Inferior parietal cortex (tissue), 1 donor: ENCODE results near the gene BAIAP3.

Experiments used
- DNase-seq: peaks from one replicate; pipeline ENCODE4 v3.0.0-alpha.2; 2016; ENCODE audit errors: extremely low spot score

Gene BAIAP3

GRCh38 chr16:1300664-1301476, 32.6 kb upstream of the BAIAP3 start:
- DNase-seq = no peak

GRCh38 chr16:1301562-1301961, 31.9 kb upstream of the BAIAP3 start:
- DNase-seq = no peak

GRCh38 chr16:1305823-1306222, 27.6 kb upstream of the BAIAP3 start:
- DNase-seq = no peak

- no peak for DNase-seq
These were observed 27.1 kb upstream of the BAIAP3 start for GRCh38 chr16:1306334-1306733.

- no peak for DNase-seq
These were observed 25.1 kb upstream of the BAIAP3 start for GRCh38 chr16:1308036-1308976.

- DNase-seq = peak; percentile 99
These were observed 24.2 kb upstream of the BAIAP3 start, which contains the start of gene UBE2I for GRCh38 chr16:1308977-1309885. TSS of gene UBE2I (plus strand) at chr16:1309636. CDS start at chr16:1314031, 4,395 bp downstream.

- no peak for DNase-seq
These were observed 23.3 kb upstream of the BAIAP3 start for GRCh38 chr16:1309888-1310831.

GRCh38 chr16:1310832-1311200, 22.6 kb upstream of the BAIAP3 start:
- DNase-seq = no peak

GRCh38 chr16:1311212-1311737, 22.2 kb upstream of the BAIAP3 start:
- DNase-seq = no peak

- no peak for DNase-seq
These were observed 21.5 kb upstream of the BAIAP3 start for GRCh38 chr16:1311738-1312466.

GRCh38 chr16:1312467-1312816, 21.0 kb upstream of the BAIAP3 start:
- no peak for DNase-seq

- DNase-seq = no peak
These were observed 20.5 kb upstream of the BAIAP3 start for GRCh38 chr16:1312903-1313302.

GRCh38 chr16:1313721-1314369, 19.6 kb upstream of the BAIAP3 start:
- DNase-seq = no peak

- DNase-seq = no peak
These were observed 18.9 kb upstream of the BAIAP3 start for GRCh38 chr16:1314399-1315068.

GRCh38 chr16:1315081-1316032, 18.1 kb upstream of the BAIAP3 start:
- DNase-seq = no peak

GRCh38 chr16:1316033-1316405, 17.4 kb upstream of the BAIAP3 start:
- no peak for DNase-seq

- DNase-seq = no peak
These were observed 15.8 kb upstream of the BAIAP3 start for GRCh38 chr16:1317479-1318267.
